GM19351 (cell line): ENCODE results near the gene MAL.
A peak's percentile ranks its signal among the peaks of the same experiment; 100 is the strongest.
"Not testable (repeated sequence)": the region's sequence is repeated elsewhere in the genome, so short reads cannot be mapped to it uniquely, and the experiment has no call there.

Experiments
- ATAC-seq: cut with Tn5 transposase; IDR thresholded peaks from one replicate; pipeline ENCODE4 v1.9.1; 2021; ENCODE audit warnings: mild to moderate bottlenecking, moderate library complexity; ENCODE audit not compliant: unreplicated experiment

Gene MAL

GRCh38 chr2:95032341-95032740, 6.8 kb downstream of the MAL start:
- ATAC-seq: no peak

GRCh38 chr2:95032868-95033603, 7.5 kb downstream of the MAL start:
- ATAC-seq: no peak

GRCh38 chr2:95034221-95034620, 8.7 kb downstream of the MAL start:
- ATAC-seq: no peak

- ATAC-seq: no peak
Measured at GRCh38 chr2:95034818-95035217, 9.3 kb downstream of the MAL start.

- no peak for ATAC-seq
Measured at GRCh38 chr2:95036596-95037383, 11.3 kb downstream of the MAL start.

GRCh38 chr2:95037384-95037839, 11.9 kb downstream of the MAL start:
- ATAC-seq: no peak

GRCh38 chr2:95037841-95038585, 12.5 kb downstream of the MAL start:
- ATAC-seq: not testable (repeated sequence)

- ATAC-seq: no peak
Measured at GRCh38 chr2:95038635-95039298, 13.3 kb downstream of the MAL start.

GRCh38 chr2:95039363-95039762, 13.9 kb downstream of the MAL start:
- ATAC-seq: no peak

GRCh38 chr2:95039978-95040377, 14.5 kb downstream of the MAL start:
- no peak for ATAC-seq

- no peak for ATAC-seq
Measured at GRCh38 chr2:95040426-95040825, 14.9 kb downstream of the MAL start.

- ATAC-seq: no peak
Measured at GRCh38 chr2:95041060-95041823, 15.7 kb downstream of the MAL start.

- peak; percentile 41 for ATAC-seq
Measured at GRCh38 chr2:95041824-95042442, 16.4 kb downstream of the MAL start.

- peak; percentile 23 for ATAC-seq
Measured at GRCh38 chr2:95042472-95043271, 17.2 kb downstream of the MAL start.

GRCh38 chr2:95043300-95044093, 18.0 kb downstream of the MAL start:
- ATAC-seq: peak; percentile 52

- no peak for ATAC-seq
Measured at GRCh38 chr2:95044601-95045000, 19.1 kb downstream of the MAL start.

- no peak for ATAC-seq
Measured at GRCh38 chr2:95046371-95047112, 21.0 kb downstream of the MAL start.
